DOHH2 (cell line): ENCODE results near the gene LRRC1.

Source experiments
- H3F3A ChIP-seq: fragments of 200-600 bp; sonication (generic), shearing (Covaris generic); 2 replicates; pipeline ENCODE4 v1.6.0; 2016; ENCODE audit warnings: antibody characterized with exemption, mild to moderate bottlenecking; ENCODE audit not compliant: control insufficient read depth, insufficient read depth
- H3K27ac ChIP-seq: fragments of 200-600 bp; sonication (generic); 2 replicates; pipeline ENCODE4 v1.5.1; 2014; ENCODE audit warnings: low read depth, mild to moderate bottlenecking, low read length, moderate library complexity
- H3K27me3 ChIP-seq: fragments of 200-600 bp; sonication (generic); 2 replicates; pipeline ENCODE4 v1.6.1; 2014; ENCODE audit warnings: mild to moderate bottlenecking, low read length, mixed read lengths; ENCODE audit not compliant: control insufficient read depth
- H3K36me3 ChIP-seq: fragments of 200-600 bp; sonication (generic); 2 replicates; pipeline ENCODE4 v1.6.1; 2014; ENCODE audit warnings: mild to moderate bottlenecking, low read length, moderate library complexity, mixed read lengths; ENCODE audit not compliant: control insufficient read depth
- H3K4me1 ChIP-seq: fragments of 200-600 bp; sonication (generic); 2 replicates; pipeline ENCODE4 v1.6.1; 2014; ENCODE audit warnings: mild to moderate bottlenecking, low read length, mixed read lengths; ENCODE audit not compliant: control insufficient read depth
- H3K4me2 ChIP-seq: fragments of 200-600 bp; sonication (generic); 2 replicates; pipeline ENCODE4 v1.6.0; 2014; ENCODE audit warnings: mild to moderate bottlenecking, low read length, moderate library complexity
- H3K4me3 ChIP-seq: fragments of 200-600 bp; sonication (generic); 2 replicates; pipeline ENCODE4 v1.5.1; 2014; ENCODE audit warnings: mild to moderate bottlenecking, low read length, mixed read lengths
- H3K79me2 ChIP-seq: fragments of 200-600 bp; sonication (generic); 2 replicates; pipeline ENCODE4 v1.6.1; 2014; ENCODE audit warnings: mild to moderate bottlenecking, low read length, mixed read lengths; ENCODE audit not compliant: control insufficient read depth
- H3K9me2 ChIP-seq: fragments of 200-600 bp; sonication (generic); replicated peaks from 2 replicates; pipeline ENCODE4 v1.6.1; 2014; ENCODE audit warnings: mild to moderate bottlenecking, low read length, mixed read lengths; ENCODE audit not compliant: control insufficient read depth
- H3K9me3 ChIP-seq: fragments of 200-600 bp; sonication (generic); 2 replicates; pipeline ENCODE4 v1.6.1; 2014; ENCODE audit warnings: antibody characterized with exemption, low read length, mixed read lengths; ENCODE audit not compliant: control insufficient read depth, insufficient read depth
- H4K20me1 ChIP-seq: fragments of 200-600 bp; sonication (generic); 2 replicates; pipeline ENCODE4 v1.6.0; 2014; ENCODE audit warnings: low read depth, mild to moderate bottlenecking, antibody characterized with exemption, low read length, moderate library complexity; ENCODE audit not compliant: control insufficient read depth, insufficient read depth
- CTCF ChIP-seq: fragments of 200-600 bp; sonication (generic); IDR thresholded peaks from one replicate; pipeline ENCODE4 v1.5.1; 2014; ENCODE audit warnings: antibody characterized with exemption, mild to moderate bottlenecking, low read depth, low read length; ENCODE audit not compliant: poor library complexity, severe bottlenecking
- EZH2phosphoT487 ChIP-seq: fragments of 200-600 bp; sonication (generic); IDR thresholded peaks from 2 replicates; pipeline ENCODE4 v1.6.1; 2017; ENCODE audit warnings: borderline replicate concordance, mild to moderate bottlenecking, antibody characterized with exemption, low read length, moderate library complexity, mixed read lengths

Gene LRRC1

GRCh38 chr6:53830366-53830765 is 35.6 kb downstream of the LRRC1 start:
- TF ChIP-seq EZH2phosphoT487 (no peak), CTCF (no peak)
- Histone ChIP-seq H3K27me3 (no peaks in the 10 kb centered on the region), H3K27ac (no peak overlapping the region), H3K4me2 (no peak overlapping the region), H3K36me3 (no peaks in the 10 kb centered on the region), H3K9me3 (no peaks in the 10 kb centered on the region), H3F3A (no peaks in the 10 kb centered on the region), H3K79me2 (0 out of 2 replicates have a peak, but pooled peaks cover 7% of the 10 kb centered on the region), H3K9me2 (no peaks in the 10 kb centered on the region), H3K4me1 (no peaks in the 10 kb centered on the region), H4K20me1 (no peaks in the 10 kb centered on the region), H3K4me3 (no peak overlapping the region)

GRCh38 chr6:53831081-53831869 is 36.5 kb downstream of the LRRC1 start:
- no peak for TF ChIP-seq EZH2phosphoT487
- no peak for TF ChIP-seq CTCF
- Histone ChIP-seq H3K27ac (no peak overlapping the region), H3F3A (no peaks in the 10 kb centered on the region), H4K20me1 (no peaks in the 10 kb centered on the region), H3K36me3 (no peaks in the 10 kb centered on the region), H3K4me3 (no peak overlapping the region), H3K4me2 (no peak overlapping the region), H3K9me3 (no peaks in the 10 kb centered on the region), H3K27me3 (no peaks in the 10 kb centered on the region), H3K9me2 (no peaks in the 10 kb centered on the region), H3K4me1 (no peaks in the 10 kb centered on the region), H3K79me2 (0 out of 2 replicates have a peak, but pooled peaks cover 4% of the 10 kb centered on the region)

GRCh38 chr6:53831936-53832660 is 37.3 kb downstream of the LRRC1 start:
- Histone ChIP-seq H3F3A (no peaks in the 10 kb centered on the region), H3K27me3 (no peaks in the 10 kb centered on the region), H3K27ac (no peak overlapping the region), H3K4me2 (no peak overlapping the region), H3K36me3 (no peaks in the 10 kb centered on the region), H3K9me2 (no peaks in the 10 kb centered on the region), H4K20me1 (no peaks in the 10 kb centered on the region), H3K9me3 (no peaks in the 10 kb centered on the region), H3K4me1 (no peaks in the 10 kb centered on the region), H3K4me3 (no peak overlapping the region), H3K79me2 (0 out of 2 replicates have a peak, but pooled peaks cover 4% of the 10 kb centered on the region)
- TF ChIP-seq CTCF: no peak
- no peak for TF ChIP-seq EZH2phosphoT487
